Adrenal gland (tissue), 12 donors: Measurements from ENCODE around the gene METTL14. TPM values are rescaled to one million over a fixed set of nuclear protein-coding genes. Genes with fewer than 3 reads are reported as not detected.

ENCODE experiments used
- DNase-seq, 7 donors: peaks; one replicate each; pipeline ENCODE4 v3.0.0-alpha.2; 2019 to 2020
- H3K27ac ChIP-seq, 5 donors: fragments of 200-600 bp; sonication (generic) in 4 of 5; 1 replicate in 3 of 5; 2 replicates in 2 of 5; pipeline versions ENCODE4 v1.5.1 to v1.8.0; 2016 to 2020; ENCODE audit warnings: mild to moderate bottlenecking in 1 of 5
- H3K27me3 ChIP-seq: fragments of 200-600 bp; 2 replicates; pipeline ENCODE4 v1.8.0; 2021
- H3K36me3 ChIP-seq, 2 donors: fragments of 200-600 bp; replicated peaks in 1 of 2; 1 replicate in 1 of 2; 2 replicates in 1 of 2; pipeline versions ENCODE4 v1.5.1 to v1.8.0; 2018 to 2022
- H3K4me1 ChIP-seq, 2 donors: fragments of 200-600 bp; replicated peaks in 1 of 2; 1 replicate in 1 of 2; 2 replicates in 1 of 2; pipeline versions ENCODE4 v1.5.1 to v1.8.0; 2018 to 2021
- H3K4me3 ChIP-seq, 4 donors: fragments of 200-600 bp; sonication (generic) in 3 of 4; one replicate each; pipeline ENCODE4 v1.5.1; 2016 to 2018
- H3K9me3 ChIP-seq, 3 donors: fragments of 200-600 bp; sonication (generic) in 1 of 3; replicated peaks in 1 of 3; 1 replicate in 2 of 3; 2 replicates in 1 of 3; pipeline versions ENCODE4 v1.5.1 to v1.8.0; 2016 to 2021
- CTCF ChIP-seq, 6 experiments: fragments of 450-650 bp in 4 of 6; fragments of 200-600 bp in 2 of 6; sonication (generic) in 1 of 6; IDR thresholded peaks; 1 replicate in 5 of 6; 2 replicates in 1 of 6; pipeline versions ENCODE4 v1.5.1 to v1.8.0; 2016 to 2021; ENCODE audit warnings: antibody characterized with exemption in 6 of 6, mild to moderate bottlenecking in 2 of 6, moderate library complexity in 1 of 6
- POLR2A ChIP-seq, 2 donors: fragments of 450-650 bp; IDR thresholded peaks; one replicate each; pipeline ENCODE4 v1.6.1; 2017; ENCODE audit warnings: antibody characterized with exemption in 2 of 2, mild to moderate bottlenecking in 2 of 2, moderate library complexity in 1 of 2
- WGBS, 4 donors: extraction: QIAGEN DNeasy Blood & Tissue Kit in 2 of 4; methylation state at CpG; one replicate each; pipeline versions ENCODE4 v1.1.5 to v1.1.7; 2013 to 2017; 5-methylcytosine and 5-hydroxymethylcytosine counted together
- intact Hi-C, 2 donors: fragments of 100-400 bp; cut with DNase I; formaldehyde crosslinking; loops; one replicate each; pipeline versions ENCODE4 v1.14.1 to v1.15.0; 2022 to 2023
- polyA plus RNA-seq, 3 donors: library from polyadenylated mRNA; stranded (reverse); fragments of 200-250 nt in 2 of 3; fragments of 350-450 nt in 1 of 3; fragmentation: Illumina TruSeq in 1 of 3; extraction: RNeasy Lipid Tissue Mini Kit (QIAGEN cat#74804) in 1 of 3; gene quantifications; one replicate each; pipeline ENCODE4 v1.2.3, GENCODE V29; 2013 to 2014
- total RNA-seq, 9 donors: library from RNA; depleted of rRNA in 4 of 9; stranded (reverse); fragments of >200 nt in 4 of 9; fragments of 120-200 nt in 1 of 9; fragmentation: NEBNext Ultra II Directional in 1 of 9; extraction: Animal tissue kit (Norgen Biotek cat#: 25700) in 1 of 9; gene quantifications; one replicate each; pipeline versions ENCODE4 v1.1.0 to v1.2.4, GENCODE V29; 2013 to 2023
- donor health status: healthy with polysubstance abuse.
- donor health status: Bipolar disorder and iron deficiency.
- donor health status: DM: yes; HTN: yes; CAD: no.
- donor health status: DM: no; HTN: no; CAD: no.
- donor health status: DM: no; HTN: no; CAD: no.
- donor health status: DM: yes; HTN: yes; CAD: no.

METTL14 gene
- total and polyA plus RNA-seq, 12 donors: 5.1 to 50.8 (median 33.6) TPM

- 82 to 92% (median 85%) methylated on average over 2 of the region's 2 CpGs for WGBS, 4 donors
- Histone ChIP-seq H3K9me3 (no peaks in the 10 kb centered on the region), H3K4me3 (no peak overlapping the region), H3K36me3 (peaks cover 0 to 16% of the 10 kb centered on the region in 2 donors), H3K4me1 (peaks cover 5 to 51% of the 10 kb centered on the region in 2 donors), H3K27ac (no peak overlapping the region), H3K27me3 (no peaks in the 10 kb centered on the region)
- intact Hi-C loops: no loop called here
- DNase-seq: no peak
- TF ChIP-seq CTCF (IDR thresholded peaks at IDR 0.05) (no peak), POLR2A (IDR thresholded peaks at IDR 0.05) (no peak)
Measured at GRCh38 chr4:118752551-118752950, 67.4 kb downstream of the METTL14 start.

GRCh38 chr4:118753096-118753495 is 67.9 kb downstream of the METTL14 start:
- no peaks in the 10 kb centered on the region for H3K27me3 ChIP-seq
- H3K4me3 ChIP-seq: no peak overlapping the region
- peaks cover 5 to 51% of the 10 kb centered on the region in 2 donors for H3K4me1 ChIP-seq
- no peaks in the 10 kb centered on the region for H3K9me3 ChIP-seq
- H3K36me3 ChIP-seq: peaks cover 0 to 16% of the 10 kb centered on the region in 2 donors
- H3K27ac ChIP-seq: no peak overlapping the region
- no peak for DNase-seq
- TF ChIP-seq POLR2A (IDR thresholded peaks at IDR 0.05) (no peak), CTCF (IDR thresholded peaks at IDR 0.05) (no peak)
- intact Hi-C loops: no loop called here

GRCh38 chr4:118753685-118754084 is 68.5 kb downstream of the METTL14 start:
- H3K9me3 ChIP-seq: no peaks in the 10 kb centered on the region
- WGBS, 4 donors: 55 to 84% (median 76%) methylated on average over 1 of the region's 1 CpG
- H3K27ac ChIP-seq: peak overlapping the region in 1 of 5 donors; percentile 46
- no peak overlapping the region for H3K4me3 ChIP-seq
- peaks cover 5 to 49% of the 10 kb centered on the region in 2 donors for H3K4me1 ChIP-seq
- TF ChIP-seq POLR2A (IDR thresholded peaks at IDR 0.05) (no peak), CTCF (IDR thresholded peaks at IDR 0.05) (no peak)
- no peaks in the 10 kb centered on the region for H3K27me3 ChIP-seq
- H3K36me3 ChIP-seq: peaks cover 0 to 16% of the 10 kb centered on the region in 2 donors
- DNase-seq: no peak
- intact Hi-C loops: no loop called here

- WGBS, 4 donors: 73 to 80% (median 77%) methylated on average over 2 of the region's 2 CpGs
- peak overlapping the region in 1 of 5 donors; percentile 46 for H3K27ac ChIP-seq
- no peak overlapping the region for H3K4me3 ChIP-seq
- H3K36me3 ChIP-seq: peaks cover 0 to 16% of the 10 kb centered on the region in 2 donors
- H3K4me1 ChIP-seq: peaks cover 5 to 50% of the 10 kb centered on the region in 2 donors
- TF ChIP-seq CTCF (IDR thresholded peaks at IDR 0.05): no peak
- no peak for TF ChIP-seq POLR2A (IDR thresholded peaks at IDR 0.05)
- H3K9me3 ChIP-seq: no peaks in the 10 kb centered on the region
- DNase-seq: no peak
- intact Hi-C loops: no loop called here
- no peaks in the 10 kb centered on the region for H3K27me3 ChIP-seq
Measured at GRCh38 chr4:118754890-118755289, 69.7 kb downstream of the METTL14 start.
